Small intestine (tissue), 7 donors: ENCODE results near the gene KIRREL1. TPM values are rescaled to one million over a fixed set of nuclear protein-coding genes. Genes with fewer than 3 reads are reported as not detected.
A peak's percentile ranks its signal among the peaks of the same experiment; 100 is the strongest.
"Not testable (repeated sequence)": the region's sequence is repeated elsewhere in the genome, so short reads cannot be mapped to it uniquely, and the experiment has no call there.

ENCODE experiments used
- DNase-seq, 2 donors: peaks; one replicate each; pipeline versions ENCODE4 v3.0.0 to v3.0.0-alpha.2; 2013
- FAIRE-seq: peaks from 2 replicates; lab custom pipeline; 2012; peaks lifted over from hg19 to GRCh38; lab: Jason Lieb, UNC
- H3K27ac ChIP-seq, 3 donors: one replicate each; pipeline ENCODE4 v1.5.1; 2013; ENCODE audit warnings: low read length in 2 of 3, mild to moderate bottlenecking in 2 of 3, control low read depth in 1 of 3, inconsistent platforms in 1 of 3, low read depth in 1 of 3, moderate library complexity in 1 of 3
- H3K27me3 ChIP-seq, 3 donors: one replicate each; pipeline ENCODE4 v1.6.1; 2013; ENCODE audit warnings: low read length in 3 of 3, inconsistent platforms in 1 of 3; ENCODE audit not compliant: control insufficient read depth in 3 of 3, insufficient read depth in 3 of 3
- H3K36me3 ChIP-seq, 3 donors: one replicate each; pipeline ENCODE4 v1.6.1; 2013; ENCODE audit warnings: low read length in 3 of 3, inconsistent platforms in 1 of 3, low read depth in 1 of 3, mild to moderate bottlenecking in 1 of 3, moderate library complexity in 1 of 3; ENCODE audit not compliant: control insufficient read depth in 3 of 3, insufficient read depth in 2 of 3
- H3K4me1 ChIP-seq, 3 donors: one replicate each; pipeline ENCODE4 v1.6.1; 2013; ENCODE audit warnings: low read length in 2 of 3, inconsistent platforms in 1 of 3, low read depth in 1 of 3, mild to moderate bottlenecking in 1 of 3, moderate library complexity in 1 of 3; ENCODE audit not compliant: control insufficient read depth in 3 of 3, insufficient read depth in 2 of 3
- H3K4me3 ChIP-seq, 3 donors: one replicate each; pipeline ENCODE4 v1.5.1; 2013; ENCODE audit warnings: low read length in 3 of 3, control low read depth in 1 of 3, inconsistent platforms in 1 of 3, low read depth in 1 of 3, mild to moderate bottlenecking in 1 of 3, moderate library complexity in 1 of 3
- H3K9me3 ChIP-seq, 2 donors: one replicate each; pipeline ENCODE4 v1.6.1; 2013; ENCODE audit warnings: low read depth in 1 of 2, low read length in 1 of 2; ENCODE audit not compliant: control insufficient read depth in 2 of 2, insufficient read depth in 1 of 2
- WGBS, 3 donors: extraction: QIAGEN DNeasy Blood & Tissue Kit; methylation state at CpG; one replicate each; pipeline ENCODE4 v1.1.7; 2013; 5-methylcytosine and 5-hydroxymethylcytosine counted together
- polyA plus RNA-seq, 4 donors: library from polyadenylated mRNA; stranded (reverse) in 3 of 4; unstranded in 1 of 4; fragments of 200-250 nt in 3 of 4; fragments of 120-200 nt in 1 of 4; gene quantifications; one replicate each; pipeline versions ENCODE4 v1.2.1 to v1.2.3, GENCODE V29; 2013
- donor health status: healthy with polysubstance abuse.
- donor health status: control.
- donor health status: control.
- donor health status: Bipolar disorder and iron deficiency.
- donor health status: healthy.

KIRREL1 gene
- polyA plus RNA-seq, 4 donors, result 0.22 to 15.3 (median 4.9) TPM

DNA sequence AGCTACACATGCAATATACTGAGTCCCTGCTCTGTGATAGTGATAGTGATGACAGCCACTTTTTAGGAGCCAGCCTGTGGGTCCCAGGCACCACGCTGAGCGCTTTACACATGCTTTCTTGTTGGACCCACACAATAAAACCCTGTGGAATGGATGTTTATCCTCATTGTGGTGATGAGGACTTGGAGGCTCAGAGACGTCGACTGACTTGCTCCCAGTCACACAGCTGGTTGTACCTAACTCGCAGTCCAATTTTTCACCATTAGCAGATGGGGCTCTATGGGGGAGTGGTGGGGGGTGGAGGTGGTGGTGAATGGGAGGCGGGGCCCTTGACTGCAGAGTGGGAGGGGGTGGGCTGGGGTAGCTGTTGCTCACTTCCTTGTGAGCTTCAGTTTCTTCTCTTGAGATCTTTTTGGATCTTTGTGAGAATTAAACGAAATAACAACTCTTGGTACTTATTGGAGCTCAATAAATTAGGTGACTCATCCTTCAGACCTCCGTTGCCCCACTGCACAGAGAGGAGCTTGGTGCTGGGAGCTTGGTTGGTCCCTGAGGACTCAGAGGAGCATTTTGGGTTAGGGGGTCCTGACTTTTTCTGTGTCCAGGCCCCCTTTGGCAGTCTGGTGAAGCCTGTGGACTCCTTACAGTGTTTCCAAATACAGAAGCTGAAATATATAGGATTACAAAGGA lies 125.4 kb downstream of the KIRREL1 start:
- Histone ChIP-seq H3K36me3 (no peaks in the 10 kb centered on the region), H3K27ac (no peak overlapping the region), H3K27me3 (peaks cover 0 to 6% (median 3%) of the 10 kb centered on the region in 3 donors), H3K4me3 (no peak overlapping the region), H3K4me1 (peaks cover 0 to 18% (median 2%) of the 10 kb centered on the region in 3 donors), H3K9me3 (no peaks in the 10 kb centered on the region)
- FAIRE-seq (no peak), DNase-seq (no peak)
- WGBS, 3 donors, result 65 to 80% (median 76%) methylated on average over 8 of the region's 8 CpGs

DNA sequence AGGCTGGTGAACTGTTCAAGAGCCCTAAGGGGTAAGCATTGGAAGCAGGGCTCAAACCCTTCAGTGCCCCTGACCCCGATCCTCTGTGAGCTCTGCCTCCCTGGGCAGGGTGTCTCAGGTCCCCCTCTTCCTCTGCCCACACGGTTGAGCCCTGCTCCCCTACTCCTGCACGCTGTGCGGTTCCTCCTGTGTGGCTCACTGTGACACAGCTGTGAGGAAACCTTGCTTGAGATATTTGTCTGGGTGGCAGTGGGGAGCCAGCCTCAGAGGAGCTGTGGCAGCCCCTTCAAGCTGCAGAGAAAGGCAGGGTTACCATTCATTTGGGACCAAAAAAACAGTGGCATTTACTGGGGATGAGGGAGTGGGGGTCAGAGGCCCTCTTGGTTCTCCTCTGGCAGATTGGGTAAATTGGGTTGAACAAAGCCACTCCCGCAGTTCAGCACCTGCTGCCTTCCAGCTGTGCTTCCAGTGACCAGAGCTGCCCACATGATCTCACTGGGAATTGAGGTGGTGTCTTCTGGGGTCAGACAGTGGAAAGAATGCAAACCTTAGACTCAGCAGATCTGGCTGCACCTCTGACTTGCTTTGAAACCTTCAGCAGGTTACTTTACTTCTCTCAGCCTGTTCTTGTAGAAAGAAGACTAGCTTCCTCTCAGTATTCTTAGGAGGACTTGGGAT lies 126.7 kb downstream of the KIRREL1 start:
- DNase-seq (peak in 1 of 2 donors; percentile 42), FAIRE-seq (no peak)
- Histone ChIP-seq H3K27ac (no peak overlapping the region), H3K27me3 (peaks cover 0 to 4% (median 0%) of the 10 kb centered on the region in 3 donors), H3K4me1 (peaks cover 0 to 15% (median 2%) of the 10 kb centered on the region in 3 donors), H3K9me3 (no peaks in the 10 kb centered on the region), H3K36me3 (no peaks in the 10 kb centered on the region), H3K4me3 (no peak overlapping the region)
- WGBS, 3 donors, result 69 to 83% (median 74%) methylated on average over 5 of the region's 5 CpGs

DNA sequence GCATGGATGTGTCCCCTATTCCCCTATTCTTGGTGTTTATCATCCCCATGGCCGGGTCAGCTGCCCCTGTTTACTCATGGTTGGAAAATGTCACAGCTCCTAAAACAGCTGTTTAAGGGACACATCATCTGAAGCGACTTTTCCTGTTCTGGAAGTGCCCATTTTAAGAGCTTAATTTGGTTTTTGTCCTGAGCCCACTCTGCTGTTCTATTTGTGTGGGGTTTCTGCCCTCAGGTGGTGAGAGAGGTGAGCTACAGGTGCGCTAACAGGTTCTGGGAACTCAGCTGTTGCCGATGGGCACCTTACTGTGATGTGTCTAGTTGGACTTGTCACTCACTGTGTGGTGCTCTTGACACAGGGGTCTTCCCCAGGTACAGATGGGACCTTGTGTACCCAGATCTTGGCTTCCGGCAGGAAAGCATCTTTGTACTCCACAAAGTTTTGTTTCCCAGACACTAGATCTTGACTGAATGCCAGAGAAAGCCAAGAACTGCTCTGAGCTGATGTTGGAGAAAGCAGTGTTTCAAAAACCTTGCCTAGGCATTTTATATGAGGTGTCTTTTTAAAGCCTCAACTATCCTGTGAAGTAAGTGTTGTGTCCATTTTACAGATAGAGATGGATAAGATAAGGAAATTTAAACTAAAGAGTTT lies 128.3 kb downstream of the KIRREL1 start:
- Histone ChIP-seq H3K36me3 (no peaks in the 10 kb centered on the region), H3K27ac (no peak overlapping the region), H3K27me3 (peaks cover 0 to 4% (median 0%) of the 10 kb centered on the region in 3 donors), H3K4me3 (no peak overlapping the region), H3K9me3 (no peaks in the 10 kb centered on the region), H3K4me1 (peaks cover 0 to 15% (median 2%) of the 10 kb centered on the region in 3 donors)
- FAIRE-seq, result no peak
- WGBS, 3 donors, result 16 to 27% (median 24%) methylated on average over 5 of the region's 5 CpGs
- DNase-seq, result peak; percentile 65 to 68

DNA sequence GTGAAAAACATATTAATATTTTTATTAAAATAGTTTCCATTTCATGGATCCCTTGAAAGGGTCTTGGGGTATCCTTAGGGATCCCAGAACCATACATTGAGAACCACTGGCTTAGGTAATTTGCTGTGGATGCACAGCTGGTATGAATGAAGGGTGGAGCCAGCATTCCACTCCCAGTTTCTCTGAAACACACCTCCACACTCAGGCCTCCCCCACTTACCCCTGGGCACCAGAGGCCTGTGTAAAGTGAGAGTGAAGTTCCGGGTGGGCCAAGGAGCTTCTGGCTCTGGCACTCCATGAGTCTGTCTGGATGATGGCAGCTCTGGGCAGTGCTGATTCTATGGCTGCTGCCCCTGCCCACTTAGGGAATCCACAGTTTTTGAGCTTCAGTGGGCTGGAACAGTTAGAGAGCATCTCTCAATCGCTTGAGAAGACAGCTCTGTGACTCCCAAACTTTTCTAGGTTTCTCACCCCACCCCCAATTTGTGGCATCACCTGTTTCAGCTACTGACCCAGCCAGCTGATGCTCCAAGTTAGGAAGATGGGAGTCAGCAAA lies 129.5 kb downstream of the KIRREL1 start:
- WGBS, 3 donors, result 83 to 86% (median 84%) methylated on average over 2 of the region's 2 CpGs
- no peaks in the 10 kb centered on the region for H3K36me3 ChIP-seq
- peaks cover 0 to 15% (median 2%) of the 10 kb centered on the region in 3 donors for H3K4me1 ChIP-seq
- DNase-seq (no peak), FAIRE-seq (no peak)
- no peak overlapping the region for H3K4me3 ChIP-seq
- no peak overlapping the region for H3K27ac ChIP-seq
- H3K9me3 ChIP-seq, result no peaks in the 10 kb centered on the region
- H3K27me3 ChIP-seq, result peaks cover 0 to 4% (median 0%) of the 10 kb centered on the region in 3 donors

DNA sequence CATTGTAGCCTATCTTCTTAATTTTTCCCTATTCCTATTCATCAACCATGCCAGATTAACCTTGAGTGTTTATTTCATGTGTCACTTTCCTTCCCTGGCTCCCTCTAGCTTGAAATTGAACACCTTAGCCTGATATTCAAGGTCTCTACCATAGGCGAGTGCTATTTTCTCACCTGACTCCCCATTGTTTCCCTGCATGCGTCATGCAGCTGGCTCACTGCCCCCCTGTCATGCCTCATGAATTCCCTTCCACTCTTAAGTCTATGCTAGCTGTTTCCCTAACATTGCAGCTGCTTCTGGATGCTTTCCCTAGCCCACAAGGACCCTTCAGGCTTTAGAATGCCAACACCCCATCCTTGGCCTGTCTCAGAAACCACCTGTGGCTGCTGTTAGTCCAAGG lies 130.6 kb downstream of the KIRREL1 start:
- FAIRE-seq (no peak), DNase-seq (no peak)
- peaks cover 0 to 4% (median 0%) of the 10 kb centered on the region in 3 donors for H3K27me3 ChIP-seq
- no peak overlapping the region for H3K4me3 ChIP-seq
- no peak overlapping the region for H3K27ac ChIP-seq
- peaks cover 0 to 7% (median 0%) of the 10 kb centered on the region in 3 donors for H3K4me1 ChIP-seq
- no peaks in the 10 kb centered on the region for H3K9me3 ChIP-seq
- no peaks in the 10 kb centered on the region for H3K36me3 ChIP-seq
- WGBS, 3 donors, result 72 to 86% (median 79%) methylated on average over 2 of the region's 2 CpGs

DNA sequence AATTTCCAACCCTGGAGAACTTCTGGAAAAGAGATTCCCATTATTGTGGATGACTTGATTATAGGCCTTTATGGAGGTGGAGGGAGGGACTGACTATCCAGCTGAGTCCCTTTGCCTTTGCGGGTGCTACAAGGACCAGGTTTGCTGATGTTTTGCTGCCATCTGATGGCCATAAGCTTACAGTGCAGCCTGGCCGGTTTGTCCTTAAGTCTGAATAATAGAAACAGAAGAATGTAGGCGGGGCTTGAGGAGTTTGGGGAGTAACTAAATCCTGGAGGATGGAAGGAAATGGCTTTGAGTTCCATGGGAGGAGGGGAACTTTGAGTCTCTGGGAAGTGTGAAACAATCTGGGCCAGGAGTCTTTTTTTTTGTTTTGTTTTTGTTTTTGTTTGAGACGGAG lies 131.6 kb downstream of the KIRREL1 start:
- DNase-seq (peak; percentile 88 to 92), FAIRE-seq (peak; percentile 68)
- no peak overlapping the region for H3K27ac ChIP-seq
- peaks cover 0 to 3% (median 0%) of the 10 kb centered on the region in 3 donors for H3K27me3 ChIP-seq
- no peaks in the 10 kb centered on the region for H3K36me3 ChIP-seq
- H3K4me1 ChIP-seq, result peaks cover 0 to 6% (median 0%) of the 10 kb centered on the region in 3 donors
- 0 to 11% (median 0%) methylated on average over 3 to 4 of the region's 4 CpGs for WGBS, 3 donors
- H3K4me3 ChIP-seq, result no peak overlapping the region
- H3K9me3 ChIP-seq, result no peaks in the 10 kb centered on the region

DNA sequence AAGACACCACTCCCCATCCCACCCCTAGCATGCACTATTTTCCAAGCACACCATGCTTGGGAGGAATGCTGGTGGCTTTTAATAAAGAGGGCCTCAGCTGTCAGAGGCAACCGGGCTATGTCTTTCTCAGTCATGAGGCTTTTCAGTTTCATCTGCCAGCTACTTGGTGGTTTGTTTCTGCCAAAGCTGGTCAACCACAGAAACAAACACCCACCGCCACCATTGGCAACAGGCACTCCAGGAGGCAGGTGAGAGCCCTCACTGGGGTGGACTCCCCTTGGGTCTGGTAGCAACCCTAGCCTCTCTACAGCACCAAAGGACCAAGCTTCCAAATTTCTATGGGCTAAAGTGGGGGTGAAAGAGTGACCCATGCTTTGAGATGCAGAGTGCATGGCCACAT lies 133.0 kb downstream of the KIRREL1 start:
- Histone ChIP-seq H3K4me3 (no peak overlapping the region), H3K27ac (no peak overlapping the region), H3K27me3 (peaks cover 0 to 3% (median 0%) of the 10 kb centered on the region in 3 donors), H3K4me1 (no peaks in the 10 kb centered on the region), H3K36me3 (no peaks in the 10 kb centered on the region), H3K9me3 (no peaks in the 10 kb centered on the region)
- no peak for DNase-seq
- 62 to 76% (median 65%) methylated on average over 2 of the region's 2 CpGs for WGBS, 3 donors
- no peak for FAIRE-seq

DNA sequence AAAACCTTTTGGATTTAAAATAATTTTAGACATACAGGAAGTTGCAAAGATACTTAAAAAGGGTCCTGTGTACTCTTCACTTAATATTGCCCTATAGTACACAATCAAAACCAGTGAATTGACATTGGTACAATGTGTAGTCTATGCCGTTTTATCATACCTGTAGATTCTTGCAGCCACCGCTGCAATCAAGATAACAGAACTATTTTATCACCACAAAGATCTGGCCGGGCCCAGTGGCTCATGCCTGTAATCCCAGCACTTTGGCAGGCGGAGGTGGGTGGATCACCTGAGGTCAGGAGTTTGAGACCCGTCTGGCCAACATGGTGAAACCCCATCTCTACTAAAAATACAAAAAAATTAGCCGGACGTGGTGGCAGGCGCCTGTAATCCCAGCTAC lies 135.1 kb downstream of the KIRREL1 start:
- H3K36me3 ChIP-seq, H3K9me3 ChIP-seq, H3K27ac ChIP-seq, FAIRE-seq, H3K4me1 ChIP-seq, H3K27me3 ChIP-seq, H3K4me3 ChIP-seq, DNase-seq: not testable (repeated sequence)
- 87 to 89% (median 87%) methylated on average over 8 of the region's 8 CpGs for WGBS, 3 donors
